Tongue (tissue), 2 donors: ENCODE data around the gene PAXIP1. TPM values are rescaled to one million over a fixed set of nuclear protein-coding genes. Genes with fewer than 3 reads are reported as not detected.
"Not testable (repeated sequence)": the region's sequence is repeated elsewhere in the genome, so short reads cannot be mapped to it uniquely, and the experiment has no call there.

Experiments used
- DNase-seq: peaks from one replicate; pipeline ENCODE4 v3.0.0-alpha.2; 2015
- total RNA-seq: library from RNA; depleted of rRNA; stranded (reverse); fragments of >200 nt; gene quantifications from one replicate; pipeline ENCODE4 v1.2.3, GENCODE V29; 2014

Gene PAXIP1
- total RNA-seq: 15.6 TPM

- DNase-seq: peak; percentile 86
Observed at GRCh38 chr7:155003092-155003375, at the start of gene PAXIP1. Gene PAXIP1 (minus strand): TSS chr7:155003124. CDS start chr7:155002929, 195 bp downstream.

DNA sequence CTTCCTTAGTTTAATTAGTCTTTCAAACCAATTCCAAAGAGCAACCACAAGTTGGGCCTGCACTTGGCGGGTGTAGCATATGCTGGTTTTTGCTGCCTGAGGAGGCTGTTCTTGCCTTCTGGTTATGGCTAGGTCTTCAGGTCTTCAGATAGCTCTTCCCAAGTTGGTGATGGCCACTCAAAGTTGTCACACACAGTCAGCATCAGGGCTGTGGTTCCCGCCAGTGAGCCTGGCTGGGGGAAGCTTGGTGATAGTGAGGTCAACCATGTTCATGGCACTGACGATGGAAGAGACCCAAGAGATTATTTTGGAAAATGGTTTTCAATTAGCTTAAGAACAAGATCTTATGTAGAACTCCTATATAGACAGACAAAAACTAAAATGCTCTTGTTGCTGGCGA, 48.4 kb upstream of the PAXIP1 start:
- no peak for DNase-seq

DNA sequence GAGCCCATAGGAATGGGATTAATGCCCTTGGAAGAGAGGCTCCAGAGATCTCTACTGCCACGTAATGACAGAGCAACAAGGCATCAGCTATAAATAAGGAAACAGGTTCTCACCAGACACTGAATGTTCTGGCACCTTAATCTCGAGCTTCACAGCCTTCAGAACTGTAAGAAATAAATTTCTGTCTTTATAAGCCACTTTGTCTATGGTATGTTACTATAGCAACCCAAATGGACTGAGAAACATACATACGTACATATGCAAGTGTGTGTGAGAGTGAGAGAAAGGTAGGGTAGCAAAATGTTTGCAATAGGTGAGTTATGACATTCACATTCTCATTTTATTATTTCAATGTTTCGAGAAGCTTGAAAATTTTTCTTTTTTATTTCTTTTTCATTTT, 45.1 kb upstream of the PAXIP1 start:
- DNase-seq: no peak

GRCh38 chr7:155043756-155044155, 40.8 kb upstream of the PAXIP1 start:
- no peak for DNase-seq

GRCh38 chr7:155038335-155038734, 35.4 kb upstream of the PAXIP1 start:
- no peak for DNase-seq

- DNase-seq: not testable (repeated sequence)
Observed at GRCh38 chr7:155034495-155034894, 31.6 kb upstream of the PAXIP1 start.

DNA sequence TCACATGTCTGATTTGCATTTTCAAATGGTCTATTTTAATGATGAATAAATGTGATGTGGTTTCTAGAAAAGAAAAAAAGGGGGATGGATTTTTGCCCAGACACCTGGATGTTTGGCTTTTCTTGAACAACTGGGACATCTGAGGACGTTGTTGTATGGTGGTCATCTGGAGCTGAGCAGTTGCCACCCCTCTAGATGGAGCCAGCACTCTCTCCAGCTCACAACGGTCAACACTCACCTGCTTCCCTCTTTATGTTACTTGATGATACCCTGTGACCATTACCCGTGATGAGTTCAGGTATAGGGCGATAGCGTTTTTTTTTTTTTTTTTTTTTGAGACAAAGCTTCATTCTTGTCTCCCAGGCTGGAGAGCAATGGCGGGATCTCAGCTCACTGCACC, 30.1 kb upstream of the PAXIP1 start:
- no peak for DNase-seq

GRCh38 chr7:155027879-155028278, 25.0 kb upstream of the PAXIP1 start:
- DNase-seq: no peak

DNA sequence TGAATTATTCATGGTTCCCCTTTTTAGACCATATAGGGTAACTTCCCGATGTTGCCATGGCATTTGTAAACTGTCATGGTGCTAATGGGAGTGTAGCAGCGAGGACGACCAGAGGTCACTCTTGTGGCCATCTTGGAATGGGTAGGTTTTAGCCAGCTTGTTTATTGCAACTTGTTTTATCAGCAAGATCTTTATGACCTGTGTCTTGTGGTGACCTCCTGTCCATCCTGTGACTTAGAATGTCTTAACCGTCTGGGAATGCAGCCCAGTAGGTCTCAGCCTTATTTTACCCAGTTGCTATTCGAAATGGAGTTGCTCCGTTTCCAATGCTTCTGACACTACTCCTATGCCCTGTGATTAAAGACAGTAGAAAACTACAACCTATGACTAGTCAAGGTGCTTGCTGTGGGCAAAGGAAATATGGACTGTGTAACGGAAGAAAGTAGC, 18.8 kb upstream of the PAXIP1 start:
- no peak for DNase-seq

- no peak for DNase-seq
Observed at GRCh38 chr7:155020996-155021395, 18.1 kb upstream of the PAXIP1 start.

DNA sequence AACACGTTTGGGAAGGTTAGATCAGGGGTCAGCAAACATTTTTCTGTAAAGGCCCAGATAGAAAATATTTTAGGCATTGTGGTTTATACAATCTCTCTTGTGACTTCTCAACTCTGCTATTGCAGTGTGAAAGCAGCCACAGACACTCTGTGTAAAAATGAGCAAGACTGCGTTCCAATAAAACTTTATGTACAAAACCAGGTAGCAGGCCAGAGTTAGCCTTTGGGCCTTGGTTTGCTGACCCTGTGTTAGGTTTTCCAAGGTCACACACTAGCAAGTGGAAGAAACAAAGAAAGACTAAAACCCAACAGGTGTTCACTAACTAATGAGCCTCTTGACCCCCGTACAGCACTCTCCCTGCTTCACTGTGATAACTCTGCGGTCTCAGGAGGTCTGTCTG, 14.9 kb upstream of the PAXIP1 start:
- no peak for DNase-seq

GRCh38 chr7:155011086-155011485, 8.2 kb upstream of the PAXIP1 start:
- no peak for DNase-seq

GRCh38 chr7:155009570-155010157, 6.7 kb upstream of the PAXIP1 start:
- DNase-seq: no peak

- peak; percentile 24 for DNase-seq
Observed at GRCh38 chr7:155007947-155008346, 5.0 kb upstream of the PAXIP1 start.

- DNase-seq: peak; percentile 95
Observed at GRCh38 chr7:155003376-155004214, 671 bp upstream of the PAXIP1 start.

DNA sequence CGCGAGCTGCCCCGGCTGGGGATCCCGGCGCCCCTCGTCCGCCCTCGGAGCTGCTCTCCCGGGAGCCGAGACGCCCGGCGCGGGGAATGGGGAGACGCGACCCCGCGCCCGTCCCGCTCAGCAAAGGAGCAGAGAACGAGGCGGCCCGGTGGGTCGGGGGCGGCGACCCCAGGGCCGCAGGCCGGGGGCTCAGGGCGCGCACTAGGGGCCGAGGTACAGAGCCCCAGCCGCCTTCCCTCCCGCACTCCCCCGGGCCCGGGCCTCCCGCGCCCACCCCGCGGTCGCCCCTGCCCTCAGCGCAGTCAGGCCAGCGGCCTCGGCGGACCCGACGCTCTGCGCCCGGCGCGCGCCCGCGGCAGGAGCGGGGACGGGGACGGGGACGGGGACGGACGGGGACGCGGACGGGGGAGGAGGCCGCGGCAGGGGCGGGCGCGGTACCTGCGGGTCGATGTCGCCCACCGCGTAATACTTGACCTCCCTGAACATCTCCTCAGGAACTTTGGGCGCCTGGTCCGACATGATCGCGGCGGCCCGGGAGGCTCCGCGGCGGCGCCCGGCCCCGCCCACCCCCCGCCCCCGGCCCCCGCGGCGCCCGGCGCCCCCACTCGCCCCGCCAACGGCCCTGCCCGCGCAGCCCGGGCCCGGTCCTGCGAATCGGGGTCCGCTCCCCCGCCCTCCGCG, 373 bp downstream of the PAXIP1 start:
- DNase-seq: peak; percentile 66

- DNase-seq: peak; percentile 13
Observed at GRCh38 chr7:155001756-155002410, 1.0 kb downstream of the PAXIP1 start.

- no peak for DNase-seq
Observed at GRCh38 chr7:155000795-155001194, 2.1 kb downstream of the PAXIP1 start.

DNA sequence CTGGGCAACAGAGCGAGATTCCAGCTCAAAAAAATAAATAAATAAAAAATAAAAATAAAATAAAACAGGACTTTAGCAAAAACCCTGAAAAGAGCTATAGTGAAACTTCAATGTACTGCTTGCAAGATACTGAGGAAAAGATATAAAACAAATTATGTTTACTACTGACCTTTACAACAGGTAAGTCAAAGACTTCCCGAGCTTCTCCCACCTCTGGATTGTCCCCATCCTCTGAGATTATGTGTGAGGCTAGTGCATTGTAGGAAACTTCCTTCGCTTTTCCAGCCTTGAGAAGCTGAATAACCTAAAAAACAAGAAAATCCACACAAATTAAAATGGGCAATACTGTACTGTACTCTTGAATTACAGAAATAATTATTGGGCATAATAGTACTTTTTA, 4.4 kb downstream of the PAXIP1 start:
- no peak for DNase-seq

- DNase-seq: no peak
Observed at GRCh38 chr7:154997840-154998370, 5.0 kb downstream of the PAXIP1 start.

- DNase-seq: no peak
Observed at GRCh38 chr7:154996756-154997155, 6.2 kb downstream of the PAXIP1 start.

- DNase-seq: no peak
Observed at GRCh38 chr7:154996101-154996500, 6.8 kb downstream of the PAXIP1 start.

- DNase-seq: no peak
Observed at GRCh38 chr7:154994996-154995395, 7.9 kb downstream of the PAXIP1 start.
